GM18519 (cell line): ENCODE data around the gene CCDC102A.
A peak's percentile ranks its signal among the peaks of the same experiment; 100 is the strongest.
"Not testable (repeated sequence)": the region's sequence is repeated elsewhere in the genome, so short reads cannot be mapped to it uniquely, and the experiment has no call there.

Experiments
- ATAC-seq: cut with Tn5 transposase; IDR thresholded peaks from one replicate; pipeline ENCODE4 v1.9.1; 2021; ENCODE audit warnings: mild to moderate bottlenecking, moderate library complexity; ENCODE audit not compliant: unreplicated experiment, low FRiP score

The CCDC102A gene

DNA sequence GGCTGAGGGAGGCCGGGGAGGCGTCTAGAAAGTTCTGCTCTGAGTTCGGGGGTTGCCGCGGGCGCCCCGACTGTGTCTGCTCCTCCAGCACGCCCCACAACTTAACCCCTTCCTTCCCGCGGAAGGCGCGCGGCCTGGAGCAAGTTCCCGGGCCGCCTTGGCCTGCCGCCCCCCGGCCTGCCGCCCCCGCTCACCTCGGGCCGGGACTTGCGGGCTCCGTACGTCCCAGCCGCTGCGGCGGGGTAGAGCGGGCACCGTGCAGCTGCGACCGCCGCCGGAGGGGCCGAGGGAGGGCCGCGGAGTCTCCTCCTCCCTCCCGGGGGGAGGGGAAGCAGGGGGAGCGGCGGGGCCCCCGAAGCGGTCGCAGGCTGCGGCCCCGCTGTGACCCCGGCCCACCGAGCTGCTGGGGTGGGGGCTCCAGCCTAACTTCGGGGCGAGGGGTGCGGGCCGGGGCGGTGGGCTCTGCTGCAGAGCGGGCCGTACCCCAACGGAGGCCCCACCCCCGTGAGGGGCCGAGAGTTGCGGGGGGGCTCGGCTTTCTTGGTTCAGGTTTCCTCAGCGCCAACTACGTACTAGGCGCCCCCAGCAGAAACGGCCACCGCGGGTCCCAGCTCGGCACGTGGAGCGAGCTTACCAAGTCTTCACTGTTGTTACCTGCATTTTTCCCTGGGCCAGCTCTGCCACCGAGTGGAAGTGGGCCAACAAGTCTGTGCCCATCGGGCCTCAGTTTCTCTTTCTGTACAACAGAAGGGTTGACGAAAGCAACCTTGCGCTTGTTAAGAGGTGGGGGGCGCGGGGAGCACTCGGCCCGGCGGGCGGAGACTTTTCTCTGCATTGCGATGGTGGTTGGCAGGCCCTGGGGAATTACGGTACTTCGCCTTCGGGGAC lies at the start of gene CCDC102A:
Gene CCDC102A, minus strand, starts transcription at position 266 of the 888 bp plus-strand sequence. CDS start 7,394 bp downstream, outside the sequence.
- ATAC-seq: peak; percentile 3

DNA sequence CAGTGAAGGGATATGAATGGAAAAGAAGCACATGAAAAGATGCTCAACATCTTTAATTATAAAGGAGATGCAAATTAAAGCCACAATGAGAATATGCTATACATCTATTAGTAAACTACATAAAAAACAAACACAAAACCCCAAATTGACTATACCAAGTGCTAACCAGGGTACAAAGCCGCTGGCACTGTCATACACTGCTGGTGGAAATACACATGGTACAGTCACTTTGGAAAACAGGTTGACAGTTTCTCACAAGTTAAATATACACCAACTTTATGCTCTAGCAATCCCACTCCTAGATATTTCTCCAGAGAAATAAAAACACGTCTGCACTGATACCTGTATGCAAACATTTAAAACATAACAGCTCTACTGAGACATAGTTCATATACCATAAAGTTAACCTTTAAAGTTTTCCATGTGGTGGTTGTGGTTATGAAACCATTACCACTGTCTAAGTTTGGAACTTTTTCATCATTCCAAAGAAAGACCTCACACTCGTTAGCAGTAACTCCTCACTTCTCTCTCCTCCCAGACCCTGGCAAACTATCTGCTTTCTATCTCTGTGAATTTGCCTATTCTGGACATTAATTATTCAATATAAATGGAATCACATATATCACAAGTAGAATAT lies 48.8 kb upstream of the CCDC102A start:
- ATAC-seq: no peak

DNA sequence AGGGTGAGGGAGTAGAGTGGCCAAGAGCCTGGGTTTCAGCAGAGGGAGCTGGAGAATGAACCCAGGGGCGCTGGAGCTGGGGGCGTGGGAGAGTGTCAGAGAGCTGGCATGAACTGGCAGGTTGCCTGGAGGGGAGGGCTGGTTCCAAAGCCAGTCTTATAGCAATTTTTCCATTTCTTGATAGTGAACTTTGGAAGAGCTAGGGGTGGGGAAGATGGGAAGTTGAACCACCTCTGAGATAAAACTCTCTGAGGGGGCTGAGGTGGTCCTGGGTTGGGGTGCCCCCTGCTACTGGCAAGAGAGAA lies 42.9 kb upstream of the CCDC102A start:
- no peak for ATAC-seq

DNA sequence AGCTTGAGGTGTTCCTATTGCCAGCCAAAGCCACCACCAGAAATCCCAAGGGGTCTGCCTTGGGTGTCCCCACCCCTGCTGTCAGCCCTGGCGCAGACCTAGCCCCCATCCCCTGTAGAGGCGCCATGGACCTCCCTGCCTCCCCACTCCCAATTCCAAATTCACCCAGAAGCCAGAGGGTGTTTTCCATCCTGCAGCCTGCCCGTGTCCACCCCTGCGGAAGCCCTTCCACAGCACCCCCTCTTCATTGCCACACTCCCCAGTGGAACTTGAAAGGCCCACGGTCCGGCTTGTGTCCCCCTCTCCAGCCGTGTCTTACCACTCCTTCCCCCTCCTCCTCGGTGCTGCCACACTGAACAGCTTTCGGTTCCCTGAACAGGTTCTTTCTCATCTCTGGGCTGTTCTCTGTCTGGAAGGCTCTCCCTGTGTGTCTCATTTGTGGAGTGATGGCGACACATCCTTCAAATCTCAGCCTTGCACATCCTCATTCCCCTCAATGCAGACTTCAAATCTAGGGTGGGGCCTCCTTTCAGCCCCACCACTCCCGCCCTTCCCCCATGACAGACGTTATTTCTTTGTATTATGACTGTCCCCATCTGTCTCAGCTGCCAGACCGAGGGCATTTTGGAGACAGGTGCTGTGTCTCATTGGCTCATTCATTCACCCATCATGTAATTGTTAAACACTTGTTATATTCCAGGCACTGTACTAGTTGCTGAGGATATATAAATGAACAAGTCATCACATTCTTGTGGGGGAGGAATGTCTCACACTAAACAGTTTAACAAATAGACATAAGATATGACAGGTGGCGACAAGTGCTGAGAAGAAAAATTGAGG lies 42.4 kb upstream of the CCDC102A start:
- no peak for ATAC-seq

DNA sequence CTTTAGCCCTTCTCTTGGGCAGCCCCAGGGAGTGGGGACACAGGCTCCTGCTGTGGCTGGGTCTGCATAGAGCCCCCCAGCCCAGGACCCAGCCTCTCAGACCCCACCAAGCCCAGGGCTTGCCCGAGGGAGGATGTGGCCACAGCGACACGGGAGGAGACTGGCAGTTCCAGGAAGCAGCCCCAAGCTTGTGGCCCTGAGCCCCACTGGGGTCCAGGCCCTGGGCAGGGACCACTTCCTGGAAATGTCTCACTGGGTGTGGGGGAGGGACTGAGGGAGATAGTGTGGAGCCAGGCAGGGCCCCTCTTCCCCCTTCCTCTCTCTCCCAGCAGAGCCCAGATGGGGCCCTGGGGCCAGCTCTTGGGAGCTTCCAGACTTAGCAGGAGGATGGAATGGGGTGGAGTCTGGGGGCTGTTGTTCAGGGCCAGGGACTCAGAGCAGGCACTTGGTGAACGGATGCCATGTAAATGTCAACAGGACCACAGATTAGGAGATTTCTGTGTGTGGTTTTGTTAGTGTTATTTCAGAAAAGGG lies 41.4 kb upstream of the CCDC102A start:
- no peak for ATAC-seq

DNA sequence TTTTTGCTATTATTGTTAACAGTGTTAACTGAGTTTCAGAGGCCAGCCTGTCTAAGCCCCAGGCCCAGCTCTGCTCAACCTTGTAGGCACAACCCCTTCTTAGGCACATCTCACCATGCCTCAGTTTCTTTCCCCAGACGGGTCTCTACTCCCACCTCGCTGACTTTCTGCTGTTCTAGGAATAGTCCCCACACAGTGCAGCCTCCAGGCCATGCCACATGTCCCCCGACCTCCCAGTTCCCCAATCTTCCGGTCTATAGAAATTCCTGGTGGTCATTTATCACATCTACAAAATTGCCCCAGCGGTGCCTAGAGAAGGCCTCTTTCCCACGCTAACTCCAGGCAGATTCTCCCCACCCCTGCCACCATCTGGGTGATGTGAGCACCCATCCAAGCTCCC lies 40.8 kb upstream of the CCDC102A start:
- no peak for ATAC-seq

DNA sequence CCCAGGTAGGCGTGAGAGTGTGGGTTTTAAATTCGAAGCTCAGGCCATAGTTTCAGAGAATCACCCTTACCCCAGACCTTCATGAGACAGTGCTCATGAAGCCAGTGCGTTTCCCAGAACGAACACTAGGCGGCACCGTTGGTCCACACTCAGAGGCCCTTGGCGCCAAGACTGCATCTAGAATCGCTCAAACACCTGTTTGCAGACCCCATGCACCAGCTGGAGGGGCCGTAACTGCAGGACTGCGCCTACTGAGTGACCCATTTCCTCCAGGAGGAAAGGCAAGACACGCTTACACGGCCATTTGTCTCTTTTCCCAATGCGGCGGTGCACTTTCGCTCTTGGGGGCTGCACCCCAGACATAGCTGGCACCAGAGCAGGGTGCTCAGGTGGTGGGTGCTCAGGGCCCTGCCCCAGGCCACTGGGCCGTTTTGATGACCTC lies 40.1 kb upstream of the CCDC102A start:
- ATAC-seq: no peak

DNA sequence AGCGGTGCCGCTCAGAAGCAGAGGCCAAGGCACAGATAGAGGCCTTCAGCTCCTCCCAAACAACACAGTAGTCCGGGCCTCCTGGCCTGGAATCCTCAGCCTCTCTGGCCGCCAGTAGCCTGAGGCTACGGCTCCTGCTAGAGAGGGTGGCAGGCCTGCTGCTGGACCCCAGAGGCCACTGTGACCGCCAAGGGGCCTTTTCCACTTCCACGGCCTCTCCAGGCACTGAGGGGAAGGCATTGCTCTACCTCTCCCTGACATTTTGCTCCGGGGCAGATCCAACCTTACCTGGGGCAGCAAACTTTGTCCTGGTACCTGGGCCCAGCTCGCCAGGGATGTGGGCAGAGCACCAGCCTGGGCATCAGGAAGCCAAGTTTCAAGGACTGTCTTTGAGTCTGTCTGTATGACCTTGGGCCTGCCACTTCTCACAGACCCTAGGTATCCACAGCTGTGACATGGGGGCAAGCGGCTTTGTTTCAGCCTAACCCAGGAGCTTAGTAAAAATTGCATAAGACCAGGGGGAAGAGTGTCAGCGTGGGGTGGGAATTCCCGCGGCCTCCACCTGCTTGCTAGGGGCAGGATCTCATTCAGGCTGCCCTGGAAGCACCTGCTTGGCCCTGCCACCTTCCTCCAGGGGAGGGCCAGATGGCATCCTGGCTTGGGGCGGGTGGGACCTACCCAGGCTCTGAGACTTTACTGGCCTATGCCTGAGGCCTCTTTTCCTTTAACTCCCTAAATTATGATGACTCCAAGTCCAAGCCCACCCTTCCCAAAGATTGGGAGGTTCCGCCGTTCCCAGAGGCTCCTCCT lies 39.3 kb upstream of the CCDC102A start:
- no peak for ATAC-seq

DNA sequence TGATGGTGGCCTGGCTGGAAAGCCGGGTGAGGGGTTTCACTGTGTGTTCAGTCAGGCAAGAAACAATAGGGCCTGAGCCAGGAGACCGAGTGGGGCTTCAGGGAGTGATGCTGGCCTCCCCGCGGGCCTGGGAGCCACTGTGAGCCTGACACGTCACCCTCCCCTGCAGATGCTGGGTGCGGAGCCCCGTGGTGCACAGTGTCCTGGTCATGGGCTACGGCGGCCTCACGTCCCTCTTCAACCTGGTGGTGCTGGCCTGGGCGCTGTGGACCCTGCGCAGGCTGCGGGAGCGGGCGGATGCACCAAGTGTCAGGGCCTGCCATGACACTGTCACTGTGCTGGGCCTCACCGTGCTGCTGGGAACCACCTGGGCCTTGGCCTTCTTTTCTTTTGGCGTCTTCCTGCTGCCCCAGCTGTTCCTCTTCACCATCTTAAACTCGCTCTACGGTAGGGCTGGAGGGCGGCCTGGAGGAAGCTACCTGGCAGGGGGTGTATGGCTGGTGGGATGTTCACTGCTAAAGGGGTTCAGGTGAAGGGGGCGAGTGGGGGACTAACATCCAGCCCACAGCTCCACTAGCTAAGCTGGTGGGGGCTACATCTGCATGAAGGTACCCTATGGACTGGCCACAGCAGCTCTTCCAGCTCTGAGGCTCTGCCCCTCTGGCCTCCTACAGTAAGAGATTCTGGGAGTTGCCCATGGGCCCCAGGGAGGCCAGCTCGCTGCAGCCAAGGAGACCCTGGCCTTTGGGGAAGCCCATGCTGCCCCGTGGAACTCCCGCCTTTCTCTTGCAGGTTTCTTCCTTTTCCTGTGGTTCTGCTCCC lies 38.5 kb upstream of the CCDC102A start:
- ATAC-seq: no peak

DNA sequence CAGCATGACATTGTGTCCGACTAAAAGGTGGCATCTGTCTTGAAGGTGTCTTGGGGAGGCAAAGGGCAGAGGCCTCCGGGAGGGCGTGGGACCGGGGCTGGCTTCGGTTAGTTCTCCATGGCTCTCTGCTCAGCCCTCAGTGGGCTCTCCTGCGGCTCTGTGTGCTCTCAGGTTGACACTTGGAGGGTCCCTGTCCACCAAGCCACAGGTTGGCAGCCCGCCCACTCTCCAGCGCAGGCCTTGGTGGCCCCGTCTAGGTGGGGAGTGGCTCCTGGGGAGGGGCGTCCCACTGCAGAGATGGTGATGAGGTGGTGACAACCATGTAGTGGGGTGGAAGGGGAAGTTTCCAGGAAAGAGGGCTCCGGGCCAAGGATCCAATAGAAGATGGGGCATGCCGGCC lies 37.7 kb upstream of the CCDC102A start:
- ATAC-seq: no peak

DNA sequence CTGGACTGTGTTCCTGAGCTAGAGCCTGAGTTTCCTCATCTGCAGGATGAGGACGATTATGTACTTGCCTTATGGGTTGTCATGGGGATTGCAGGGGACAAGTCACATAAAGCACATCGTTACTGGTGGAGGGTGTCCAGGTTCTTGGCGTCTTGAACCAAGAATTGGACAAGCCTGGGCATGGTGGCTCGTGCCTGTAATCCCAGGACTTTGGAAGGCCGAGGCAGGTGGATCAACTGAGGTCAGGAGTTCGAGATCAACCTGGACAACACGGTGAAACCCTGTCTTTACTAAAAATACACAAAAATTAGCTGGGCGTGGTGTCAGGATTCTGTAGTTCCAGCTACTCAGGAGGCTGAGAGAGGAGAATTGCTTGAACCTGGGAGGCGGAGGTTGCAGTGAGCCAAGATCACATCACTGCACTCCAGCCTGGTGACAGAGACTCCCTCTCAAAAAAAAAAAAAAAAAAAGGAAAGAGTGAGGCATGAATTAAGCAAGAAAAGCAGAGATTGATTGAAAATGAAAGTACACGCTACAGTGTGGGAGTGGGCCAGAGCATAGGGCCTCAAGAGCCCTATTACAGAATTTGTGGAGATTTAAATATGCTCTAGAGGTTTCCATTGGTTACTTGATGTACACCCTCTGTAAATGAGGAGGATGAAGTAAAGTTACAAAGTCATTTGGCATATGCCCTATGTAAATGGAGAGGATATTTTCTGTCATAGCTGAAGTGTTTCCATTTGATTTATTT lies 36.8 kb upstream of the CCDC102A start:
- no peak for ATAC-seq

DNA sequence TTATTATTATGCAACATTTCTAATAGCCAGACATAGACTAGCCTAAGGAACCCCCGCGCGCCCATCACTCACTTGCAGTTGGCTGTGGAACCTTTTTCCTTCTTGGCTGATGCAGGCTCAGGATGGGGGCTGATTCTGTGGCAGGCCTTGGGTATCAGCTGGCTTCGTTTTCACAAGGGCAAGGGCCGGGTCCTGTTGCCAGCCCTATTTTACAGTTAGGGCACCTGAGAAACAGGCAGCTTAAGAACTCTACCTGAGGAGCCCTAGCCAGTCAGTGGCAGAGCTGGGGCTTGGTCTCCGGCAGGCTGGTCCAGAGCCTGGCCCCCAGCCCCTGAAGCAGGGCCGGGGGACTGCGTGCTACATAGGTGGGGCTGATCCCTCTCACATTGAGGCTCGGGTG lies 34.7 kb upstream of the CCDC102A start:
- no peak for ATAC-seq

DNA sequence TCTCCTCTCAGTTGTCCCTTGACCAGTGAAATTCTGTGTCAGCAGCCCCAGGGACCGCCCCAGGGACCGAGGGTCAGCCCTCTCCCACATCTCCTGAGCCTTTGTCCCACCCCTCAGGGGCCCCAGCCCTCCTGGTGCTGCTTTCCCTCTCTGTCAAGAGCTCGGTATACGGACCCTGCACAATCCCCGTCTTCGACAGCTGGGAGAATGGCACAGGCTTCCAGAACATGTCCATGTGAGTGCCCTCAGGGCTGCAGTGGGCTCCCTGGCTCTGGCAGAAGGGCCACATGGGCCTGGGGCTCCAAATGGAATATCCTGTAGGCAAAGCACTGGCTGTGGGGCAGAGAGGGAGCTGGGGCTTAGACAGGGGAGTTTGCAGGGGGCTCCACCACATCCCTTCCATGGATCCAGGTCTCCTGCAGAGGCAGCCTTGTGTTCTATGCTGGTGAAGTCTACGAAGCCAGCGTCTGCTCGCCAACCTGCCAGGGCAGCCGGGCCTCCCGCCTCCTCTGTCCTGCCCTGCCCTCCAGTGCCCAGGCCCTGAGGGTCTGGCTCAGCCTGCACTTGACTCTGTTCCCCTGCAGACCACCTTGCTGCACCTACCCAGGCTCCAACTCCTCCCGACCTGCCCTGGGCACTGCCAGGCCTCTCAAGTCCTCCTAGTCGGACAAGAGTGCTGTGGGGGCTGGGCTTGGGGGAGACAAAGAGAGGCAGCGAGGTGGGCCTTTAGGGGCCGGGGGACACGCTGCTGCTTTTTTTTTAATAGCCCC lies 34.1 kb upstream of the CCDC102A start:
- ATAC-seq: no peak

DNA sequence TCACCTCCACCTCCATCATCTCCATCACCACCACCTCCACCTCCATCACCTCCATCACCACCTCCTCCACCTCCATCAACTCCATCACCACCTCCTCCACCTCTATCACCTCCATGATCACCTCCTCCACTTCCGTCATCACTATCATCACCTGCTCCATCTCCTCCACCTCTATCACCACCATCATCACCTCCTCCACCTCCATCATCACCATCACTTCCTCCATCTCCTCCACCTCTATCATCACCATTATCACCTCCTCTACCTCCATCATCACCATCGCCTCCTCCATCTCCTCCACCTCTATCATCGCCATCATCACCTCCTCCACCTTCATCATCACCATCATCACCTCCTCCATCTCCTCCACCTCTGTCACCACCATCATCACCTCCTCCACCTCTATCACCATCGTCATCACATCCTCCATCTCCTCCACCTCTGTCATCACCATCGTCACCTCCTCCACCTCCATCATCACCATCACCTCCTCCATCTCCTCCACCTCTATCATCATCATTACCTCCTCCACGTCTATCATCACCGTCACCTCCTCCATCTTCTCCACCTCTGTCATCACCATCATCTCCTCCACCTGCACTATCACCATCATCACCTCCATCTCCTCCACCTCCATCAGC lies 33.1 kb upstream of the CCDC102A start:
- ATAC-seq: no peak

DNA sequence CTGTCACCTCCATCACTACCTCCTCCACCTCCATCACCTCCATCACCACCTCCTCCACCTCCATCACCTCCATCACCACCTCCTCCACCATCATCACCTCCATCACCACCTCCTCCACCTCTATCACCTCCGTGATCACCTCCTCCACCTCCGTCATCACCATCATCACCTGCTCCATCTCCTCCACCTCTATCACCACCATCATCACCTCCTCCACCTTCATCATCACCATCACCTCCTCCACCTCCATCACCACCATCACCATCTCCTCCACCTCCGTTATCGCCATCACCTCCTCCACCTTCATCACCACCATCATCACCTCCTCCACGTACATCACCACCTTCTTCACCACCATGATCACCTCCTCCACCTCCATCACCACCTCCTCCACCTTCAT lies 32.4 kb upstream of the CCDC102A start:
- not testable (repeated sequence) for ATAC-seq

DNA sequence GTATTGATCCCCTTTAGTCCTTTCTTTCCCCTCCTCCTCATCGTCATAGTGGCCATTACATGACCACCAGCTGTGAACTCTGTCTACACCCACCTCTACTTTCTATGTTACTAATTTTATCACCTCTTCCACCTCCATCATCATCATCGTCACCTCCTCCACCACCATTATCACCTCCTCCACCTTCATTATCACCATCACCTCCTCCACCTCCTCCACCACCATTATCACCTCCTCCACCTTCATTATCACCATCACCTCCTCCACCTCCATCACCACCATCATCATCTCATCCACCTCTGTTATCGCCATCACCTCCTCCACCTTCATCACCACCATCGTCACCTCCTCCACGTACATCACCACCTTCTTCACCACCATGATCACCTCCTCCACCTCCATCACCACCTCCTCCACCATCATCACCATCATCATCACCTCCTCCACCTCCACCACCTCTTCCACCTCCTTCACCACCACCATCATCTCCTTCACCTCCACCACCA lies 31.9 kb upstream of the CCDC102A start:
- no peak for ATAC-seq

DNA sequence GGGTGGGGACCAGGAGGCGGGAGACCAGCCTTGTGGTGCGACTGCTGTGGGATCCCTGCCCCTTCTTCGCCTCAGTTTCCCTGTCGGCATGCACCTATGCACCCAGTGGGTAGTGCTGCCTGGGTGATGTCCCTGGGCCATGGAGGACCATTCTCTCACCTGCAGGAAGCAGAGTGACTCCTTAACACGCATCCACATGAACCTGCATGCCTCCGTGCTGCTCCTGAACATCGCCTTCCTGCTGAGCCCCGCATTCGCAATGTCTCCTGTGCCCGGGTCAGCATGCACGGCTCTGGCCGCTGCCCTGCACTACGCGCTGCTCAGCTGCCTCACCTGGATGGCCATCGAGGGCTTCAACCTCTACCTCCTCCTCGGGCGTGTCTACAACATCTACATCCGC lies 31.3 kb upstream of the CCDC102A start:
- ATAC-seq: no peak
